ENCODE results near the gene RAVER2. TPM values are rescaled to one million over a fixed set of nuclear protein-coding genes. Genes with fewer than 3 reads are reported as not detected.

Gene RAVER2
- total RNA-seq, 1 donor = 7.2 TPM

- TF ChIP-seq CTCF (IDR thresholded peaks at IDR 0.05; ENCODE audit: insufficient read depth, low read length) = no peak
- no peak for DNase-seq (ENCODE audit: low read depth)
- H3K4me3 ChIP-seq (ENCODE audit: low read depth, low read length) = no peak overlapping the region
Observed at GRCh38 chr1:64871256-64871655, 126.4 kb downstream of the RAVER2 start.

GRCh38 chr1:64872067-64872466 is 127.2 kb downstream of the RAVER2 start:
- no peak overlapping the region for H3K4me3 ChIP-seq (ENCODE audit: low read depth, low read length)
- TF ChIP-seq CTCF (IDR thresholded peaks at IDR 0.05; ENCODE audit: insufficient read depth, low read length) = no peak
- no peak for DNase-seq (ENCODE audit: low read depth)

GRCh38 chr1:64873576-64873975 is 128.7 kb downstream of the RAVER2 start:
- no peak for DNase-seq (ENCODE audit: low read depth)
- no peak for TF ChIP-seq CTCF (IDR thresholded peaks at IDR 0.05; ENCODE audit: insufficient read depth, low read length)
- no peak overlapping the region for H3K4me3 ChIP-seq (ENCODE audit: low read depth, low read length)

GRCh38 chr1:64874666-64875065 is 129.8 kb downstream of the RAVER2 start:
- H3K4me3 ChIP-seq (ENCODE audit: low read depth, low read length) = no peak overlapping the region
- no peak for DNase-seq (ENCODE audit: low read depth)
- no peak for TF ChIP-seq CTCF (IDR thresholded peaks at IDR 0.05; ENCODE audit: insufficient read depth, low read length)

GRCh38 chr1:64875101-64875500 is 130.2 kb downstream of the RAVER2 start:
- no peak for DNase-seq (ENCODE audit: low read depth)
- no peak overlapping the region for H3K4me3 ChIP-seq (ENCODE audit: low read depth, low read length)
- TF ChIP-seq CTCF (IDR thresholded peaks at IDR 0.05; ENCODE audit: insufficient read depth, low read length) = no peak

- no peak overlapping the region for H3K4me3 ChIP-seq (ENCODE audit: low read depth, low read length)
- DNase-seq (ENCODE audit: low read depth) = no peak
- TF ChIP-seq CTCF (IDR thresholded peaks at IDR 0.05; ENCODE audit: insufficient read depth, low read length) = no peak
Observed at GRCh38 chr1:64875606-64876005, 130.7 kb downstream of the RAVER2 start.

GRCh38 chr1:64877151-64877550 is 132.3 kb downstream of the RAVER2 start:
- no peak for TF ChIP-seq CTCF (IDR thresholded peaks at IDR 0.05; ENCODE audit: insufficient read depth, low read length)
- no peak overlapping the region for H3K4me3 ChIP-seq (ENCODE audit: low read depth, low read length)
- DNase-seq (ENCODE audit: low read depth) = no peak

Measured in fibroblast of the aortic adventitia (primary cell).